Activated CD4-positive, alpha-beta T cell treated with anti-CD3 and anti-CD28 coated beads for 1 hour (primary cell): ENCODE measurements around the gene PSMD9.

Source experiments
- DNase-seq: peaks from one replicate; pipeline ENCODE4 v3.0.0-alpha.2; 2020

The PSMD9 gene

GRCh38 chr12:121957861-121958515, 69.4 kb downstream of the PSMD9 start:
- DNase-seq, result no peak

GRCh38 chr12:121958541-121959240, 70.1 kb downstream of the PSMD9 start:
- DNase-seq, result no peak

GRCh38 chr12:121960541-121960940, 72.0 kb downstream of the PSMD9 start:
- no peak for DNase-seq

- DNase-seq, result no peak
Observed at GRCh38 chr12:121961195-121961879, 72.7 kb downstream of the PSMD9 start.

- no peak for DNase-seq
Observed at GRCh38 chr12:121963341-121964018, 74.9 kb downstream of the PSMD9 start.

- no peak for DNase-seq
Observed at GRCh38 chr12:121964813-121965643, 76.4 kb downstream of the PSMD9 start.

GRCh38 chr12:121966959-121967358, 78.4 kb downstream of the PSMD9 start:
- DNase-seq, result no peak
